ENCODE data around the gene IPO4.
"Not testable (repeated sequence)": the region's sequence is repeated elsewhere in the genome, so short reads cannot be mapped to it uniquely, and the experiment has no call there.

The IPO4 gene, protein sequence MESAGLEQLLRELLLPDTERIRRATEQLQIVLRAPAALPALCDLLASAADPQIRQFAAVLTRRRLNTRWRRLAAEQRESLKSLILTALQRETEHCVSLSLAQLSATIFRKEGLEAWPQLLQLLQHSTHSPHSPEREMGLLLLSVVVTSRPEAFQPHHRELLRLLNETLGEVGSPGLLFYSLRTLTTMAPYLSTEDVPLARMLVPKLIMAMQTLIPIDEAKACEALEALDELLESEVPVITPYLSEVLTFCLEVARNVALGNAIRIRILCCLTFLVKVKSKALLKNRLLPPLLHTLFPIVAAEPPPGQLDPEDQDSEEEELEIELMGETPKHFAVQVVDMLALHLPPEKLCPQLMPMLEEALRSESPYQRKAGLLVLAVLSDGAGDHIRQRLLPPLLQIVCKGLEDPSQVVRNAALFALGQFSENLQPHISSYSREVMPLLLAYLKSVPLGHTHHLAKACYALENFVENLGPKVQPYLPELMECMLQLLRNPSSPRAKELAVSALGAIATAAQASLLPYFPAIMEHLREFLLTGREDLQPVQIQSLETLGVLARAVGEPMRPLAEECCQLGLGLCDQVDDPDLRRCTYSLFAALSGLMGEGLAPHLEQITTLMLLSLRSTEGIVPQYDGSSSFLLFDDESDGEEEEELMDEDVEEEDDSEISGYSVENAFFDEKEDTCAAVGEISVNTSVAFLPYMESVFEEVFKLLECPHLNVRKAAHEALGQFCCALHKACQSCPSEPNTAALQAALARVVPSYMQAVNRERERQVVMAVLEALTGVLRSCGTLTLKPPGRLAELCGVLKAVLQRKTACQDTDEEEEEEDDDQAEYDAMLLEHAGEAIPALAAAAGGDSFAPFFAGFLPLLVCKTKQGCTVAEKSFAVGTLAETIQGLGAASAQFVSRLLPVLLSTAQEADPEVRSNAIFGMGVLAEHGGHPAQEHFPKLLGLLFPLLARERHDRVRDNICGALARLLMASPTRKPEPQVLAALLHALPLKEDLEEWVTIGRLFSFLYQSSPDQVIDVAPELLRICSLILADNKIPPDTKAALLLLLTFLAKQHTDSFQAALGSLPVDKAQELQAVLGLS

DNA sequence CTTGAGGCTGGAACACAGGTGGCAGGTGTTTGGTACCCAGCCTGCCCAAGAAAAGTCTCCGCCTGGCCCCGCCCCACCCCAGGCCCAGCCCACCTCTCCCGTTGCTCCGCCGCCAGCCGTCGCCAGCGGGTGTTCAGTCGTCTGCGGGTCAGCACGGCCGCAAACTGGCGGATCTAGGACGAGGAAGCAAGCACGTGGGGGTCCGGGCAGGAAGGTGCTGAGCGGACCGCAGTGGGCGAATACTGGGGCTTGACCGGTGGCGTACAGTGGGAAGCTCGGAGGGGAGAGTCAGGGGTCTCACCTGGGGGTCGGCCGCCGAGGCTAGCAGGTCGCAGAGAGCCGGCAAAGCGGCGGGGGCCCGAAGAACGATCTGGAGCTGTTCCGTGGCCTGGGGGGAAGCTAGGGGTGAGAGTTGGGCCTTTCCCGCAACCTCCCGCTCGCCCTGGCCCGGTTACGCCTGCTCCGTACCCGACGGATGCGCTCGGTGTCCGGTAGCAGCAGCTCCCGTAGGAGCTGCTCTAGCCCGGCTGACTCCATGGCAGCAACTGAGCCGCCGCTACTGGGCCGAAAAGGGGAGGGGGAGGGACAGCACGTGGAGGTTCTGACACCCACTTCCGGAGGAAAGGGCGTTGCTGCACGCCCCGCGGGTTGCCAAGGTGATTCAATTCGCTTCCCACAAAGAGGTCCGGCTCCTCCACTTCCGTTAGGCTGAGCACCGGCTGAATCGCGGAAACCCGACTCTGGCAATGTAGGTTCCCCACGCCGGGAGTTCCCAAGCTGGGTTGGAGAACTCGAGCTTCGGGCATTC lies at the start of gene IPO4:
IPO4 (minus strand) TSS at position 566 of the 808 bp plus-strand sequence; CDS start at position 537, 29 bp downstream.
- peak; percentile 94 to 99 for DNase-seq

DNA sequence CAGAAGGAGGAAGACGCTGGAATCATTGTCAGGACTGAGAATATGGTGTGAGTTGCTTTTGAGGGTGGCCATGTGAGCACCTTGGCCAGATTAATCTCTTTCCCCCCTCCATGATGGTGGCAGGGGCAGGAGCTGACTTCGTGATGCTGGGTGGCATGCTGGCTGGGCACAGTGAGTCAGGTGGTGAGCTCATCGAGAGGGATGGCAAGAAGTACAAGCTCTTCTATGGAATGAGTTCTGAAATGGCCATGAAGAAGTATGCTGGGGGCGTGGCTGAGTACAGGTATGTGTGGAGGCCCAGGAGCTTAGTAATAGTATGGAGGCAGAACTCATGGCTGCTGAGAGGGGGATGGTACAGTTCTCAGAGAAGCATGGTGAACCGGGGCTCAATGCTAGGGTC lies 49.5 kb upstream of the IPO4 start:
- DNase-seq: no peak

DNA sequence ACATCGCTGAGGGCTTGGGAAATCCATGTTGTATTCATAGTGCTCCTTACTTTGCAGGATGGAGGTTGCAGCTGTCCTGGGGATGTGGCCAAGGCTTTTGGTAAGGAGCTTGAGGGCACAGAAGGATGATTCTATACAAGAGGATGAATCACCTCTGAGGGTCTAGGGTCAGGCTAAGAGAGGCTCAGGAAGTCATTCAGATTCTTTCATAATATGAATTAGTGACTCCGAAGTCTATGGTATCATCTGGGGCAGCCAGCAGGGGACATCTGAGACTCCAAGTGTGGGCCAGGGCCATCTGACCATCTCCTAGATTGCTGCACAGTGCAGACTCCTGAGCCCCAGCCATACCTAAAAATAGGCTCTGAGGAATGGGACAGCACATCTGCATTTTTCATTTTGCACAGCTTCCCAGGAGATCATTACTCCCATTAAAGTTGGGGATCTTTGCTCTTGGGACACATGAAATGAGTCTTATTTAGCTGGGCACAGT lies 48.9 kb upstream of the IPO4 start:
- DNase-seq: no peak

DNA sequence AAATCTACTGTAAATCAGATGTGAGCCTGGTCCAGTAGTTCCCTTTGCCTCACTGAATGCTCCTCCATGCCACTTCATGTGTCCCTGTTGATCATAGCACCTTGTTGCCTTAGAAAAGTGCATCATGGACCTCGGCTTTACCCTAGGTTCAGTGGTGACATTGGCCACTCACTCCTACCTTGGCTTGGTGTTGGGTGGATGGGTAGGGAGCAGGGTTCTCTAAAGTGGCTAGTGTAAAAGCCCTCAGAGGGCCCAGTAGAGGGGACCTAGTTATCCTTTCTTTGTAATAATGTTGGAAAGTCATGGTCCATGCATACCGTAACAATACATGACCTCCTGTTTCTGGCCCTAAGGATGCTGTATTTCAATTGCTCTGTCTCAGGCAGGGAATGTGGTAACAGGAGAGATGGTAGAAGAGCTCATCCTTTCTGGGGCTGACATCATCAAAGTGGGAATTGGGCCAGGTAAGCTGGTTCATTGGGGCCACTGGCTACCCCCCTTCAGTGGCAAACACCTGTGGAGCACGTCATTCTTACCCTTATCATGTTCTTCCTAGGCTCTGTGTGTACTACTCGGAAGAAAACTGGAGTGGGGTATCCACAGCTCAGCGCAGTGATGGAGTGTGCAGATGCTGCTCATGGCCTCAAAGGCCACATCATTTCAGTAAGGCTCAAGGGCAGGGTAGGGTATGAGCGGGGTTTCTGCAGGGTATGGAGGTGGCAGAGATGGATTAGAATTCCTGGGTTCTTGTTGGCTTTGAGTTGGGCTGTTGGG lies 48.3 kb upstream of the IPO4 start:
- DNase-seq: no peak

DNA sequence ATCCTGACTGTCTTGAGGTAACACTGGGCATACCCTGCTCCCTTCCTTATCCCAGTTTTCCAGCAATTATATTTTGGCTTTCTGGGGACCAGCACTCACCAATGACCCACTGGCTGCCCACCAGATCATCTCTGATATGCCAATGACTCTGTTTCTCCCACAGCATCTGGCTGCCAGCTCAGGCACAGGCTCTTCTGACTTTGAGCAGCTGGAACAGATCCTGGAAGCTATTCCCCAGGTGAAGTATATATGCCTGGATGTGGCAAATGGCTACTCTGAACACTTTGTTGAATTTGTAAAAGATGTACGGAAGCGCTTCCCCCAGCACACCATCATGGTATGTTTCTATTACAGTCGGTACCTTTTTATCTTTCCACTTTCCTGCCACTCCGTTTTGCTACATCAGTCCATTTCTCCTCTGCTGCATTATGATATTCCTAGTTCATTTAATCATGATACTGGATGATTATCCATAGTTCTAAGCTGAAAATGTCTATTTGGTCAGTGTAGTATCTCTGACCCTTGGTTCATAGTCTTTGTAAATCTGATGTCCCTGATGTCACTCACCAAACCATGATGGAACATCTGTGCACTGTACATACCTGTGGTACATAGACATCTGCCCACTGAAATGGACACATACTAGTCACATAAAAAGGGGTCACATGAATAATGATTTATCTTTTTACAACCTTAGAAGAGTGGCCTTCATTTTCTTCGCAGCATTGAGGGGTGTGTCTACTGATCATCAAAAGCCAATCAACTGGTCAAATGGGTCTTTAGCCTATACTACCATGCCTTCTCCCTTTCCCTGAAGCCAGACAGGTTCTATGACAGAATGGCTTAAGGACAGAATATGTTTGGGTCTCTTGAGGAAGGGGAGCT lies 47.4 kb upstream of the IPO4 start:
- no peak for DNase-seq

DNA sequence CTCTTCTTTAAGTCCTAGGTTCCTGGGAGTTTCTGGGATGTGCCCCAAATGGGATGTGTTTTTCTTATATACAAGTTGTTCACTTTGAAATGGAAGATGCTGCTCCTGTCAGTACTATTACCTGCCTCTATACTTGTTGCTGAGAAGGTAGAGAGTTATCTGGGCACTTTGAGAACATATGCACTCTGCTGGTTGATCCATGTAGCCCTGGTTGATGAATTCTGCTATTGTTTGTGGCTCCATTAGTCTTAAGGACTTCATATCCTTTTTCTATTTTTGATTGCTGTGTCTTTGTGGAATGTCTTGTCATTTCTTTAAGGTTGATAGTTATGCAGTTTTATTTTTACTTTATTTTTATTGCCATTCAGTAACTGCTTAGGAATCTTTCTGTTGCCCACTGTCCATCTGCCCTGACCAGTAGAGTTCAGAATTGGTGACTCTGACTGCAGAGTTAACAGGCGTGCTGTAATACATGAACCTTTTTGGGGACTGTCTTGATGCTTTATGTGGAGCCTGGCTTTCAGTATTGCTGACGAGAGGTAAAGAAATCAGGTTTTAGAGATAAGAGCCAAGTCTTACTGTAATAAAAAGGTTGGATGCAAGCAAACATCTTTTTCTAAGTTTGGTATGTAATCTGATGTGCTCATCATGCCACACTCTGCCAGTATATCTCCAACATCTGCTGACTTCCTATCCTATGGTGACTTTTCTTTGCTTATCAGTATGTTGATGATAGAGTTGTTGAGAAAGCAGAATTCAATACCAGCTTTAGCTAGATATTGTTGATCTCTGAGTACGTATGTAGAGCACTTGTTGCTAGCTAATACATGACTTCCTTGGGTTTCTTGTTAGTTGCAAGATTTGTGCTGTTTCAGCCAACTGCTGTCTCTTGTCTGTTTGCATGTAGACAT lies 45.7 kb upstream of the IPO4 start:
- DNase-seq: no peak

DNA sequence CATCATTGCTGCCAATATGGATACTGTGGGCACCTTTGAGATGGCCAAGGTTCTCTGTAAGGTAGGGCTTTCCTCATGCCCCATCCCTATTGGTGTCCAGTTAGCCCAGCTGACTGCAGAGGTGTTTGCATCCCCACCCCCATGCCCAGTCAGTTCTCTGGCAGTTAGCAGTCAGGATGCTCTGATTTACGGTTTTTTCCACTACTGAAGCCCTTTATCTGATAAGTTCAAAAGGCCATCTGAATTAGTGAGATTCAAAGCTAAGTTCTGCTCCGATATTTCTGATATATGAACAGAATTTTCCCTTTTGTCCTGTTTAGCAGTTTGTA lies 44.9 kb upstream of the IPO4 start:
- no peak for DNase-seq

DNA sequence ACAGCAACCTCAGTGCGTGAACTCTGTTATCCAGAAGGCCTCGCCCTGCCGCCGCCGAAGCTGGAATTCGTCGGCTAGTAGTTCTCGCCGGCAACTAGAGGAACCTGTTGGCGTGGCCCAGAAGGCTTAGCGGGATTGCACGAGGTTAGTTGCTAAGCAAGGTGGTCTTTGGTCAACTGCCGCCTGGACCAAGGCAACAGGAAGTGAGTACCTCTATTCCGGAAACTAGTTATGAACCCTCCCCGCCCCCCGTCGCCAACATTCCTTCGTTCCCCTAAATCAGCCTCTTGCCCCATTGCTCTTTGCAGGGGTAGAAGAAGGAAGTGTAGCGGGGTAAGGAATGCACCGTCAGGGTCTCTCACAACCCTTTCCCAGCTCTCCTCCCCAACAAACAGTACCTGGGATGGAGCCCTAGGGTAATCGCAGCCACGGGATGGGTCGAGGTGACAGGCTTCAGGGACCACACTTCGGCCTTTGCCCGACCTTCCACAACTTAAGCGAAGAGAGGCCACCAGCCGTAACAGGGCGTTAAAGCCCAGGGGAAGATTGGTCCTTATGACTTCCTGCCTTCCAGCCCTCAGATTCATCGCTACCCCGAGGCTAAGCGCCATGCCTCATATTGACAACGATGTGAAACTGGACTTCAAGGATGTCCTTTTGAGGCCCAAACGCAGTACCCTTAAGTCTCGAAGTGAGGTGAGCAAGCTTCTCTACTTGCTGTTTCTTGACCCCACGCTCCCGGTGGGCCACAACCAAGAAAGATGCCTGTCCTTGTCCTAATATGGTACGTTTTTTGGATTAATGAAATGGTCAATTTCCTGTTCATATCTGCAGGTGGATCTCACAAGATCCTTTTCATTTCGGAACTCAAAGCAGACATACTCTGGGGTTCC lies 44.3 kb upstream of the IPO4 start, which contains the start of gene GMPR2:
GMPR2 (plus strand) TSS at position 285 of the 893 bp plus-strand sequence; CDS start at position 610, 325 bp downstream.
- peak in 1 of 2 experiments; percentile 84 for DNase-seq

DNA sequence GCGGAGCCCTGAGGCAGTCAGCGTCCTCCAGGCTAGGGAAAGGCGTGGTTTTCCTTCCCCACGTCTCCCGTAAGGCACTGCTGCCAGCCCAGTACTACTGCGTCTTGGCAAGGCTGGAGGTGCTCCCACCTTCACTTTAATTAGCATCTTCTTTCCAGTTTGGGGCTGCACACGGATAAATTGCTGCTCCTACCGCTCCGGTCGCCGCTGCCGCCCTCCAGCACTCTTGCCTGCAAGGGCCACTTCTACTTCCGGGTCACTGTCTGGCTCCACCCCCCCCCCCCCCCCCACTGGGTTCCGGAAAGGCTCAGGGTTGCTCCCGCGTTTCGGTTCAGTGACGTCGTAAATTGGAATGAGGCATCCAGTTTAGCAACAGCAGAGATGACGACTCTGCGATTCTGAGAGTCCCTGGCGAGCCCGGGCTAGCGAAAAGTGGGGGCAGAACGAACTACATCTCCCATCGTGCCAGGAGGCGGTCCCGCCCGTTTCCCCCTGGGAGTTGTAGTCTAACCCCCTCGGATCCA lies 43.6 kb upstream of the IPO4 start, which contains the start of gene NEDD8:
NEDD8 (minus strand) TSS at position 247 of the 524 bp plus-strand sequence; CDS start at position 147, 100 bp downstream.
- peak; percentile 91 to 96 for DNase-seq

DNA sequence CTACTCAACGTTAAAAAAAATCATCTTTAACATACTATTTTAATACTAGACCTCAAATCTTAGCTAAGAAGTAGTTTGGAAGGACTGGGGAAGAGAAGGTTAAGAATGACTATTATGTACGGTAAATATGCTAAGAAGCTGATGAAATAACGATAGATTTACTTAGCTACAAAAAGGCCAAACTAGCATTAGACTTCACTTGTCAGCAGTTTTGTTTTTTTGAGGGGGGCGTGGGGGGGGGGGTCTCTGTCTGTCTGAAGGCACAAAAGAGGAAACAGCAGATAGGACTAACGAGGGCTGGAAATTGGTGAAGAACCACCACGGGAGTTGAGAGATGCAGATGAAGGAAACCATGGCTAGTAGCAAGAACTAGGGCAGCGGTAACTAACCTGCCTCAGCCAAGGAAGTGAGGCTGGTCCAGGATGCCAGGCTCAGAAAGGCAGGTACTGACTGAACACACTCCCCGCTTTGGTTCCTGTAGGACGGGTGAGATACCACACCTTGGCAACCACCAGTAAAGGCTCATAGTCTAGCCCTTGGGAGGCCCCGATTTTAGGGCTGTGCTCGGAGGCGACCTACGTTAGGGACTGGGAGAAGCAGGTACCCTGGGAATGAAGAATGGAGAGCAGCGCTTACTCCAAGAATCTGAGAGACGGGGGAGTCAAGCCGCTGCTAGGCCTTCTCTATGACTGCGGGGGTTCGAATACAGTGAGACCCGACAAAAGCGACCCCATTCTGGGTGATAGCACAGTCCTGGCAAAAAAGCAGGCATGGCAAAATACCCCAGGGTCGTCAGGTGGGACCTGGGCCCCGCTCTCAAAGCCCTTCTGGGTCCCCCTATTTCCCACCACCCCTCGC lies 42.9 kb upstream of the IPO4 start:
- DNase-seq: no peak

DNA sequence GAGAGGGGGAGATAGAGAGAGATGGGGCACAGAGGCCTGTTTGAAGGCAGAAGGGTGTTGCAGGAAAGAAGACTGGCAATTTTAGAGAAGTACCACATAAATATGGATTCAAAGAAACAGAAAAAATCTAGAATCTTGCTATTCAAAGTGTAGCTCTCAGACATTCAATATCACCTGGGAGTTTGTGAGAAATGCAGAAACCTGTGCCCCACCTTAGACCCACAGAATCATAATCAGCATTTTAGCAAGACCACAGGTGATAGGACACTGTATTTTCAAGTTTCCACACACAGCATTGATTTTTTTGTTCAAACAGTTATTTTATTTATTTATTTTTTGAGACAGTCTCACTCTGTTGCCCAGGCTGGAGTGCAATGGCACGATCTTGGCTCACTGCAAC lies 40.3 kb upstream of the IPO4 start:
- no peak for DNase-seq

DNA sequence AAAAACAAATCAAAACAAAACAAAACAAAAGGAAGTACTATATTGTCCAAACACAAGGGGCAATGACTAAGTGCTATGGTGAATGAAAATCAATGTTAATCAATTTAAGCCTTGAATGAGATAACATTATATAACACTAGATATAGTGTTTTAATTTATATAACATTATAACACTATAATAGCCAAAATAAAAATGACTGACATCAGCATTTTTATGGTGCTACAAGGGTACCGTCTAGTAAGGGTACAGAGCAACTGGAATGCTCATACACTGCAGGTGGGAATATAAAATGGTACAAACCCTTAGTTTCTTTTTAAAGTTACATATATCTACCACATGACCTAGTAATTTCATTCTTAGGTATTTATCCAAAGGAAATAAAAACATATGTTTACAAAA lies 37.9 kb upstream of the IPO4 start:
- DNase-seq: no peak

DNA sequence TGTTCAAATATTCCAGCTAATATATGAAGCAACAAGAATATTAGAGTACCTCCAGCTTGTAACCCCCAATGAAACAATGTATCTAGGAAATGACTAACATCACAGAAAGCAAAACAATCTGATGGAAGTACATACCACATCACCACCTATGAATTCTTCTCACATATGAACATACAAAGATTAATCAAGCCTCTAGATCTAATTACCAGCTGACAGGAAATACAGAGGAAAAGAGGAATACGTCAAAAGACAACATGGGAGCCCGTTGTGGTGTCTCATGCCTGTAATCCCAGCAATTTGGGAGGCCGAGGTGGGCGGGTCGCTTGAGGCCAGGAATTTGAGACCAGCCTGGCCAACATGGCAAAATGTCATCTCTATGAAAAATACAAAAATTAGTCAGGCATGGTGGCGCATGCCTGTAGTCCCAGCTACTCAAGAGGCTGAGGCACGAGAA lies 36.0 kb upstream of the IPO4 start:
- no peak for DNase-seq

DNA sequence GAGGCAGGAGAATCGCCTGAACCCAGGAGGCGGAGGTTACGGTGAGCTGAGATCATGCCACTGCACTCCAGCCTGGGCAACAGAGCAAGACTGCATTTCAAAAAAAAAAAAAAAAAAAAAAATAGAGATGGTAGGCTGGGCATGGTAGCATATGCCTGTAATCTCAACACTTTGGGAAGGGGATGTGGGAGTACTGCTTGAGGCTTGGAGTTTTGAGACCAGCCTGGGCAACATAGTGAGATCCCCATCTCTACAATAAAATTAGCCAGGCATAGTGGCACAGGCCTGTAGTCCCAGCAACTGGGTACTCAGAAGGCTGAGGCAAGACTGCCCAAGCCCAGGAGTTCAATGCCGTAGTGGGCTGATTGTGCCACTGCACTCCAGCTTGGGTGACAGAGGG lies 34.4 kb upstream of the IPO4 start:
- DNase-seq: not testable (repeated sequence)

DNA sequence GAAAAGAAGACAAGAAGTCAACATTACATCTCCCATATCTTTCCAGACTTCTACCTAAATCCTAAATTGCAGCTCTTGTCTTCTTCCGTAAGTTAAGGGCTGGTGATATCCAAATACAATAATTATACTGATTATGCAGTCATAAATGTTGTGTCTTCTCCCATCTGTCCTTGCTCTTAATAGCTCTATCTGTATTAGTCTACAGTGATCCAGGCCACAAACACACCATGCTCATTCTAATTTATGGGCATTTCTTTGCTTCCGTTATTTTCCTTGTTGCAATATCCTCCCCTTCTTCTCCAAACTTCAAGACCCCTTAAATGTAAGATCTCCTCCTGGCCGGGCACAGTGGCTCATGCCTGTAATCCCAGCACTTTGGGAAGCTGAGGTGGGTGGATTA lies 30.9 kb upstream of the IPO4 start:
- no peak for DNase-seq

DNA sequence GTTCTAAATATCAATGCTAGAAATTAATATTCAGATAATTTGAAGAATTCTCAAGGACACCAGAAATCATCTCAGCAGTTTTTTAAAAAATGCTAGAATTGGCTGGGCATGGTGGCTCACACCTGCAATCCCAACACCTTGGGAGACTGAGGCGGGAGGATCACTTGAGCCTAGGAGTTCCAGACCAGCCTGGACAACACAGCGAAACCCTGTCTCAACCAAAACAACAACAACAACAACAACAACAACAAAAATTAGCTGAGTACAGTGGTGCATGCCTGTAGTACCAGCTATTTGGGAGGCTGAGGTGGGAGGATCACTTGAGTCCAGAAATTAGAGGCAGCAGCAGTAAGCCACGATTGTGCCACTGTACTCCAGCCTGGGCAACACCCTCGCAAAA lies 30.5 kb upstream of the IPO4 start:
- DNase-seq: no peak

DNA sequence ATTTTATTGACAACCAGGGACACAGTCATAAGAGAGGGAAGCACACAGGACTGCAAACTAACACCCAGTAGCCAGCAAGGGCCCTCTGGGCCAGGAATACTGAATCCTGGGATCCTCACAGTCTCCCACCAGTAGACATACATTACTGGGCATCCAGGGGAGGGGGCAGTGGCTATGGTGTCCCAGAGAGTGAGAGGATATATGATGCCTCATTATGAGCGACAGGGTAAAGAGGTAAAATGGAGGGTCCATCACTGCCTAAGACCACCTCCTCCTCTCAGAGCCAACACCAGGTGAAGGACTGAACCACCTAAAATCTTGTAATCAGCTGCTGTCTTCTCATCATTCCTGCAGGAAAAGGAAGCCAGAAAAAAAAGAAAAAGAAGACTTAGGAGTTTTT lies 28.3 kb upstream of the IPO4 start:
- not testable (repeated sequence) for DNase-seq
